Activated naive CD8-positive, alpha-beta T cell treated with anti-CD3 and anti-CD28 coated beads, Interleukin-2, amount 50 U/mL, for 24 hours (primary cell): ENCODE results near the gene SLC22A7.
A peak's percentile ranks its signal among the peaks of the same experiment; 100 is the strongest.

Experiments used
- ATAC-seq: fragments of 150-1000 bp; cut with Tn5 transposase; one replicate; pipeline ENCODE4 v1.10.0; 2021
- DNase-seq: peaks from one replicate; pipeline ENCODE4 v3.0.0; 2021
- H3K27ac Mint-ChIP-seq: one replicate; pipeline ENCODE4 v1.8.0; 2021; ENCODE audit warnings: mild to moderate bottlenecking, mixed read lengths
- H3K27me3 Mint-ChIP-seq: one replicate; pipeline ENCODE4 v1.8.0; 2021; ENCODE audit warnings: mixed read lengths
- H3K36me3 Mint-ChIP-seq: one replicate; pipeline ENCODE4 v1.8.0; 2021; ENCODE audit warnings: low read depth, mixed read lengths
- H3K4me1 Mint-ChIP-seq: one replicate; pipeline ENCODE4 v1.8.0; 2021; ENCODE audit warnings: mixed read lengths
- H3K4me3 Mint-ChIP-seq: one replicate; pipeline ENCODE4 v1.8.0; 2021; ENCODE audit warnings: mild to moderate bottlenecking, moderate library complexity, mixed read lengths
- H3K9me3 Mint-ChIP-seq: one replicate; pipeline ENCODE4 v1.8.0; 2021; ENCODE audit warnings: mixed read lengths

SLC22A7 gene

GRCh38 chr6:43297644-43298564, at the start of gene SLC22A7:
SLC22A7 (plus strand) TSS chr6:43298260; CDS start chr6:43298359, 99 bp downstream.
- Mint-ChIP-seq H3K4me3 (no peak within 1 kb of the TSS), H3K9me3 (no peaks in the 10 kb centered on the region), H3K36me3 (no peaks in the 10 kb centered on the region), H3K27ac (no peak within 1 kb of the TSS), H3K27me3 (peaks cover 2% of the 10 kb centered on the region), H3K4me1 (no peaks in the 10 kb centered on the region)
- DNase-seq, result no peak
- no peak for ATAC-seq

GRCh38 chr6:43248791-43249190, 49.3 kb upstream of the SLC22A7 start:
- Mint-ChIP-seq H3K9me3 (no peaks in the 10 kb centered on the region), H3K27ac (no peak overlapping the region), H3K27me3 (peaks cover 33% of the 10 kb centered on the region), H3K36me3 (no peaks in the 10 kb centered on the region), H3K4me1 (peaks cover 30% of the 10 kb centered on the region), H3K4me3 (no peak overlapping the region)
- DNase-seq (no peak), ATAC-seq (no peak)

- Mint-ChIP-seq H3K27me3 (peaks cover 37% of the 10 kb centered on the region), H3K9me3 (no peaks in the 10 kb centered on the region), H3K36me3 (no peaks in the 10 kb centered on the region), H3K4me3 (no peak overlapping the region), H3K4me1 (peaks cover 42% of the 10 kb centered on the region), H3K27ac (no peak overlapping the region)
- DNase-seq (no peak), ATAC-seq (no peak)
Measured at GRCh38 chr6:43250992-43251373, 47.1 kb upstream of the SLC22A7 start.

- no peak for DNase-seq
- H3K4me3 Mint-ChIP-seq, result no peak overlapping the region
- peaks cover 37% of the 10 kb centered on the region for H3K4me1 Mint-ChIP-seq
- no peak for ATAC-seq
- H3K36me3 Mint-ChIP-seq, result no peaks in the 10 kb centered on the region
- peak overlapping the region; percentile 16 for H3K27ac Mint-ChIP-seq
- H3K9me3 Mint-ChIP-seq, result no peaks in the 10 kb centered on the region
- peaks cover 39% of the 10 kb centered on the region for H3K27me3 Mint-ChIP-seq
Measured at GRCh38 chr6:43253401-43253800, 44.7 kb upstream of the SLC22A7 start.

GRCh38 chr6:43254138-43254817, 43.8 kb upstream of the SLC22A7 start:
- no peak overlapping the region for H3K4me3 Mint-ChIP-seq
- H3K36me3 Mint-ChIP-seq, result no peaks in the 10 kb centered on the region
- no peaks in the 10 kb centered on the region for H3K9me3 Mint-ChIP-seq
- peaks cover 39% of the 10 kb centered on the region for H3K27me3 Mint-ChIP-seq
- no peak overlapping the region for H3K27ac Mint-ChIP-seq
- H3K4me1 Mint-ChIP-seq, result peaks cover 37% of the 10 kb centered on the region
- ATAC-seq, result peak; percentile 85
- peak; percentile 40 for DNase-seq

GRCh38 chr6:43254846-43255245, 43.2 kb upstream of the SLC22A7 start:
- Mint-ChIP-seq H3K9me3 (no peaks in the 10 kb centered on the region), H3K4me1 (peaks cover 37% of the 10 kb centered on the region), H3K27me3 (peaks cover 39% of the 10 kb centered on the region), H3K36me3 (no peaks in the 10 kb centered on the region), H3K27ac (no peak overlapping the region), H3K4me3 (no peak overlapping the region)
- ATAC-seq, result no peak
- DNase-seq, result no peak

GRCh38 chr6:43255408-43256054, 42.5 kb upstream of the SLC22A7 start:
- ATAC-seq (no peak), DNase-seq (no peak)
- H3K4me1 Mint-ChIP-seq, result peaks cover 37% of the 10 kb centered on the region
- no peaks in the 10 kb centered on the region for H3K36me3 Mint-ChIP-seq
- peaks cover 38% of the 10 kb centered on the region for H3K27me3 Mint-ChIP-seq
- no peak overlapping the region for H3K27ac Mint-ChIP-seq
- no peak overlapping the region for H3K4me3 Mint-ChIP-seq
- H3K9me3 Mint-ChIP-seq, result no peaks in the 10 kb centered on the region

GRCh38 chr6:43256670-43257366, 41.2 kb upstream of the SLC22A7 start:
- Mint-ChIP-seq H3K27me3 (peaks cover 26% of the 10 kb centered on the region), H3K9me3 (no peaks in the 10 kb centered on the region), H3K4me1 (peaks cover 24% of the 10 kb centered on the region), H3K4me3 (no peak overlapping the region), H3K36me3 (no peaks in the 10 kb centered on the region), H3K27ac (no peak overlapping the region)
- ATAC-seq (no peak), DNase-seq (no peak)

GRCh38 chr6:43257367-43258145, 40.5 kb upstream of the SLC22A7 start:
- peak; percentile 33 for DNase-seq
- Mint-ChIP-seq H3K4me3 (no peak overlapping the region), H3K4me1 (peaks cover 23% of the 10 kb centered on the region), H3K27ac (no peak overlapping the region), H3K36me3 (no peaks in the 10 kb centered on the region), H3K9me3 (no peaks in the 10 kb centered on the region), H3K27me3 (peaks cover 22% of the 10 kb centered on the region)
- peak; percentile 51 for ATAC-seq

- H3K4me1 Mint-ChIP-seq, result peaks cover 23% of the 10 kb centered on the region
- peaks cover 17% of the 10 kb centered on the region for H3K27me3 Mint-ChIP-seq
- ATAC-seq, result no peak
- DNase-seq, result no peak
- H3K36me3 Mint-ChIP-seq, result no peaks in the 10 kb centered on the region
- no peak overlapping the region for H3K4me3 Mint-ChIP-seq
- H3K27ac Mint-ChIP-seq, result no peak overlapping the region
- H3K9me3 Mint-ChIP-seq, result no peaks in the 10 kb centered on the region
Measured at GRCh38 chr6:43258180-43258579, 39.9 kb upstream of the SLC22A7 start.

GRCh38 chr6:43258807-43259686, 39.0 kb upstream of the SLC22A7 start:
- no peak overlapping the region for H3K4me3 Mint-ChIP-seq
- no peak for DNase-seq
- ATAC-seq, result no peak
- no peak overlapping the region for H3K27ac Mint-ChIP-seq
- H3K9me3 Mint-ChIP-seq, result no peaks in the 10 kb centered on the region
- H3K4me1 Mint-ChIP-seq, result peaks cover 19% of the 10 kb centered on the region
- no peaks in the 10 kb centered on the region for H3K36me3 Mint-ChIP-seq
- H3K27me3 Mint-ChIP-seq, result peaks cover 10% of the 10 kb centered on the region

GRCh38 chr6:43260791-43261190, 37.3 kb upstream of the SLC22A7 start:
- no peak overlapping the region for H3K27ac Mint-ChIP-seq

GRCh38 chr6:43261198-43261597, 36.9 kb upstream of the SLC22A7 start:
- DNase-seq (no peak), ATAC-seq (no peak)
- H3K36me3 Mint-ChIP-seq, result no peaks in the 10 kb centered on the region
- H3K27ac Mint-ChIP-seq, result no peak overlapping the region
- H3K27me3 Mint-ChIP-seq, result peaks cover 8% of the 10 kb centered on the region
- H3K4me3 Mint-ChIP-seq, result no peak overlapping the region
- H3K4me1 Mint-ChIP-seq, result peaks cover 9% of the 10 kb centered on the region
- H3K9me3 Mint-ChIP-seq, result no peaks in the 10 kb centered on the region

More at GRCh38 chr6:43260791-43261190, 37.3 kb upstream of the SLC22A7 start:
- no peak for ATAC-seq
- H3K4me3 Mint-ChIP-seq, result no peak overlapping the region
- DNase-seq, result no peak
- peaks cover 9% of the 10 kb centered on the region for H3K27me3 Mint-ChIP-seq
- H3K4me1 Mint-ChIP-seq, result peaks cover 10% of the 10 kb centered on the region
- no peaks in the 10 kb centered on the region for H3K9me3 Mint-ChIP-seq
- H3K36me3 Mint-ChIP-seq, result no peaks in the 10 kb centered on the region
